Trophoblast cell (in vitro differentiated cells and primary cell): ENCODE measurements around the gene DNAH14.
"Not testable (repeated sequence)": the region's sequence is repeated elsewhere in the genome, so short reads cannot be mapped to it uniquely, and the experiment has no call there.

Source experiments
- DNase-seq, 2 donors: peaks; one replicate each; pipeline ENCODE4 v3.0.0-alpha.2; 2016
- H2AFZ ChIP-seq: 2 replicates; pipeline ENCODE4 v1.6.1; 2013; ENCODE audit warnings: low read length, moderate library complexity, mild to moderate bottlenecking; ENCODE audit not compliant: insufficient read depth, poor library complexity
- H2AK5ac ChIP-seq: 2 replicates; pipeline ENCODE4 v1.6.1; 2013; ENCODE audit warnings: mild to moderate bottlenecking, low read length
- H2BK120ac ChIP-seq: 2 replicates; pipeline ENCODE4 v1.6.1; 2013; ENCODE audit warnings: low read length, mild to moderate bottlenecking, moderate library complexity; ENCODE audit not compliant: insufficient read depth, poor library complexity
- H2BK12ac ChIP-seq: 2 replicates; pipeline ENCODE4 v1.6.1; 2013; ENCODE audit warnings: mild to moderate bottlenecking, low read length, moderate library complexity
- H2BK5ac ChIP-seq: 2 replicates; pipeline ENCODE4 v1.6.1; 2013; ENCODE audit warnings: low read length, low read depth, moderate library complexity, mild to moderate bottlenecking; ENCODE audit not compliant: poor library complexity
- H3K14ac ChIP-seq: 2 replicates; pipeline ENCODE4 v1.6.1; 2013; ENCODE audit warnings: mild to moderate bottlenecking, low read length
- H3K18ac ChIP-seq: 2 replicates; pipeline ENCODE4 v1.6.1; 2013; ENCODE audit warnings: mild to moderate bottlenecking, low read length
- H3K23ac ChIP-seq: 2 replicates; pipeline ENCODE4 v1.6.1; 2013; ENCODE audit warnings: low read length
- H3K27ac ChIP-seq: 2 replicates; pipeline ENCODE4 v1.5.1; 2013; ENCODE audit warnings: low read depth, mild to moderate bottlenecking, inconsistent platforms, low read length, moderate library complexity
- H3K27me3 ChIP-seq: 2 replicates; pipeline ENCODE4 v1.6.1; 2013; ENCODE audit warnings: inconsistent platforms, mild to moderate bottlenecking, low read length, moderate library complexity; ENCODE audit not compliant: insufficient read depth
- H3K36me3 ChIP-seq, 2 experiments: 1 replicate in 1 of 2; 2 replicates in 1 of 2; pipeline ENCODE4 v1.6.1; 2013; ENCODE audit warnings: low read length in 2 of 2, mild to moderate bottlenecking in 2 of 2, moderate library complexity in 1 of 2; ENCODE audit not compliant: insufficient read depth in 2 of 2, control insufficient read depth in 1 of 2
- H3K4ac ChIP-seq: 2 replicates; pipeline ENCODE4 v1.6.1; 2013; ENCODE audit warnings: low read depth, mild to moderate bottlenecking, low read length, moderate library complexity
- H3K4me1 ChIP-seq, 2 experiments: 1 replicate in 1 of 2; 2 replicates in 1 of 2; pipeline ENCODE4 v1.6.1; 2013; ENCODE audit warnings: low read length in 2 of 2, mild to moderate bottlenecking in 2 of 2, moderate library complexity in 1 of 2; ENCODE audit not compliant: insufficient read depth in 2 of 2, control insufficient read depth in 1 of 2
- H3K4me2 ChIP-seq: 2 replicates; pipeline ENCODE4 v1.6.1; 2013; ENCODE audit warnings: inconsistent platforms, mild to moderate bottlenecking, low read length, moderate library complexity
- H3K4me3 ChIP-seq: 2 replicates; pipeline ENCODE4 v1.5.1; 2013; ENCODE audit warnings: mild to moderate bottlenecking, low read depth, low read length, inconsistent platforms
- H3K79me1 ChIP-seq: one replicate; pipeline ENCODE4 v1.6.1; 2013; ENCODE audit warnings: low read length
- H3K79me2 ChIP-seq: 2 replicates; pipeline ENCODE4 v1.6.1; 2013; ENCODE audit warnings: low read length, mild to moderate bottlenecking; ENCODE audit not compliant: control insufficient read depth, insufficient read depth, poor library complexity
- H3K9ac ChIP-seq: 2 replicates; pipeline ENCODE4 v1.6.1; 2013; ENCODE audit warnings: mild to moderate bottlenecking, low read length
- H3K9me3 ChIP-seq: 2 replicates; pipeline ENCODE4 v1.6.1; 2013; ENCODE audit warnings: low read depth, mild to moderate bottlenecking, control low read depth, inconsistent platforms, low read length; ENCODE audit not compliant: insufficient read depth
- H4K12ac ChIP-seq: 2 replicates; pipeline ENCODE4 v1.6.1; 2013; ENCODE audit warnings: low read depth, mild to moderate bottlenecking, low read length, moderate library complexity
- H4K8ac ChIP-seq: 2 replicates; pipeline ENCODE4 v1.6.1; 2013; ENCODE audit warnings: low read depth, mild to moderate bottlenecking, low read length, moderate library complexity
- H4K91ac ChIP-seq: one replicate; pipeline ENCODE4 v1.6.1; 2013; ENCODE audit warnings: low read depth, mild to moderate bottlenecking, low read length, moderate library complexity
- WGBS: extraction: QIAGEN DNeasy Blood & Tissue Kit; methylation state at CpG from one replicate; pipeline ENCODE4 v1.1.7; 2013; ENCODE audit warnings: missing lambda C conversion rate; ENCODE audit not compliant: insufficient read length, insufficient coverage; ENCODE audit errors: extremely low coverage; 5-methylcytosine and 5-hydroxymethylcytosine counted together

Gene DNAH14

DNA sequence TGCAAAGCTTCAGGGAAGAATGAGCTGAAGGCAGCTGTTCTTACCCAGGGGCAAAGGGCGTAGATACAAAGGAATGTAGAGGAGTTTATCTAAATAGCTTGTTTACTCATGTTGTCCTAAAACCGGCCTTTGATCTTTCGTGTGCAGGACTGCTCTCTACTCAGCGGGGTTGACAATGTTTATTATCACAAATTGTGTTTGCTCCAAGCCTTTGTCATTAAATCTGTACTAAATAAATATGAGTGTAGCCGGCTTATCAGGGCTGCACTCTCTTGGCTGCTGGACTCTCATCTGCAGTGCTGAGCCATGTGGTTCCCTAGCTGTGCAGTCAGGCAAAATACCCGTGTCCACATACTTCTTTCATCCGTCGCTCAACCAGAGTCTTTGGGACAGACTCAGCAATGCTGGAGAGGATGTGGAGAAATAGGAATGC is 299.4 kb downstream of the DNAH14 start:
- H3K79me1 ChIP-seq, result no peaks in the 10 kb centered on the region
- H2AFZ ChIP-seq, result no peak overlapping the region
- no peak overlapping the region for H4K91ac ChIP-seq
- no peak overlapping the region for H3K4ac ChIP-seq
- H3K18ac ChIP-seq, result no peak overlapping the region
- no peak overlapping the region for H3K27ac ChIP-seq
- no peak overlapping the region for H3K23ac ChIP-seq
- WGBS, result no CpG with 5 or more reads among the region's 8 CpGs
- no peak overlapping the region for H2AK5ac ChIP-seq
- DNase-seq, result peak; percentile 81 to 88
- H2BK12ac ChIP-seq, result no peak overlapping the region
- no peaks in the 10 kb centered on the region for H3K27me3 ChIP-seq
- H4K8ac ChIP-seq, result no peak overlapping the region
- H3K14ac ChIP-seq, result no peak overlapping the region
- H3K79me2 ChIP-seq, result no peaks in the 10 kb centered on the region
- no peak overlapping the region for H3K4me2 ChIP-seq
- H2BK120ac ChIP-seq, result no peak overlapping the region
- no peak overlapping the region for H3K4me3 ChIP-seq
- no peak overlapping the region for H3K9ac ChIP-seq
- H2BK5ac ChIP-seq, result no peak overlapping the region
- H3K4me1 ChIP-seq, result peaks cover 0 to 3% of the 10 kb centered on the region in 2 experiments
- no peak overlapping the region for H4K12ac ChIP-seq
- H3K36me3 ChIP-seq, result no peaks in the 10 kb centered on the region
- no peaks in the 10 kb centered on the region for H3K9me3 ChIP-seq

DNA sequence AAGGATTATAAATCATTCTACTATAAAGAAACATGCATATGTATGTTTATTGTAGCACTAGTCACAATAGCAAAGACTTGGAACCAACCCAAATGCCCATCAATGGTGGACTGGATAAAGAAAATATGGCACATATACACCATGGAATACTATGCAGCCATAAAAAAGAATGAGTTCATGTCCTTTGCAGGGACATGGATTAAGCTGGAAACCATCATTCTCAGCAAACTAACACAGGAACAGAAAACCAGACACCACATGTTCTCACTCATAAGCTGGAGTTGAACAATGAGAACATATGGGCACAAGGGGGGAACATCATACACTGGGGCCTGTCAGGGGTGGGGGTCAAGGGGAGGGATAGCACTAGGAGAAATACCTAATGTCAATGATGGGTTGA is 300.0 kb downstream of the DNAH14 start:
- not testable (repeated sequence) for DNase-seq, H2AK5ac ChIP-seq, H4K12ac ChIP-seq, H3K4ac ChIP-seq, H3K4me2 ChIP-seq, H3K4me3 ChIP-seq, H2BK120ac ChIP-seq, H3K14ac ChIP-seq, H3K18ac ChIP-seq, H3K79me2 ChIP-seq, H3K23ac ChIP-seq, H3K27ac ChIP-seq, H3K4me1 ChIP-seq, H3K27me3 ChIP-seq, H2AFZ ChIP-seq, H2BK5ac ChIP-seq, H3K9me3 ChIP-seq, H3K79me1 ChIP-seq, H3K9ac ChIP-seq, H4K8ac ChIP-seq, H3K36me3 ChIP-seq, H2BK12ac ChIP-seq, H4K91ac ChIP-seq

DNA sequence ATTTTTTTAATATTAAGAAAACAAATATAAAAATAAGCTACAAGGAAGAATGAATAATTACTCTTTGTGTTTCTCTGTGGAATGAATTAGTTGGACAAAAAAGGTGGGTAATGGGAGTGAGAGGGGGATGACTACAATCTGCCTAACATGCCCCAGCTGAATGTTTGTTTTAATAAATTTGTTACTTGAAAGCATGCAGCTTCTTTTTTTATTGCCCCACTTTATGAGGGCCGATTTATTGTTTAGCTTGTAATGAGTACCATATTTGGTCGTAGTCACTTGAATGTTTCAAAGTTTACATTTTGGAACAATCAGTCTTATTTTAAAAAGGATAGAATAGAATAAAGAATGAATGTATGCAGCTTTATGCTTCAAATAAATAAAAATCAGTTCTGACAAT is 301.0 kb downstream of the DNAH14 start:
- Histone ChIP-seq H4K91ac (no peak overlapping the region), H2BK5ac (no peak overlapping the region), H3K79me2 (no peaks in the 10 kb centered on the region), H3K18ac (no peak overlapping the region), H3K4me2 (no peak overlapping the region), H3K23ac (no peak overlapping the region), H3K4me1 (no peaks in the 10 kb centered on the region), H2BK12ac (no peak overlapping the region), H2AK5ac (no peak overlapping the region), H2BK120ac (no peak overlapping the region), H3K36me3 (no peaks in the 10 kb centered on the region), H3K9me3 (no peaks in the 10 kb centered on the region), H4K8ac (no peak overlapping the region), H3K27me3 (no peaks in the 10 kb centered on the region), H3K79me1 (no peaks in the 10 kb centered on the region), H2AFZ (no peak overlapping the region), H3K27ac (no peak overlapping the region), H3K4me3 (no peak overlapping the region), H3K14ac (no peak overlapping the region), H4K12ac (no peak overlapping the region), H3K4ac (no peak overlapping the region), H3K9ac (no peak overlapping the region)
- no peak for DNase-seq
- no CpG with 5 or more reads among the region's 2 CpGs for WGBS

DNA sequence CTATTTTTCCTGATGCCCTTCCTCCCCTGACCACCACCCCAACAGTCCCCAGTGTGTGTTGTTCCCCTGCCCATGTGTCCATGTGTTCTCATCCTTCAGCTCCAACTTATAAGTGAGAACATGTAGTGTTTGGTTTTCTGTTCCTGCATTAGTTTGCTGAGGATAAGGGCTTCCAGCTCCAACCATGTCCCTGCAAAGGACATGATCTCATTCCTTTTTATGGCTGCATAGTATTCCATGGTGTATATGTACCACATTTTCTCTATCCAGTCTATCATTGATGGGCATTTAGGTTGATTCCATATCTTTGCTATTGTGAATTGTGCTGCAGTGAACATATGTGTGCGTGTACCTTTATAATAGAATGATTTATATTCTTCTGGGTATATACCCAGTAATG is 303.5 kb downstream of the DNAH14 start:
- not testable (repeated sequence) for H2BK120ac ChIP-seq, H3K36me3 ChIP-seq, H3K9me3 ChIP-seq, H3K4ac ChIP-seq, H2BK5ac ChIP-seq, H3K4me3 ChIP-seq, H2BK12ac ChIP-seq, H4K12ac ChIP-seq, DNase-seq, H3K23ac ChIP-seq, H3K27ac ChIP-seq, H3K79me2 ChIP-seq, H3K4me2 ChIP-seq, H3K79me1 ChIP-seq, H3K9ac ChIP-seq, H4K8ac ChIP-seq, H3K27me3 ChIP-seq, H3K4me1 ChIP-seq, H4K91ac ChIP-seq, H3K14ac ChIP-seq, H2AFZ ChIP-seq, H2AK5ac ChIP-seq, H3K18ac ChIP-seq
- no CpG with 5 or more reads among the region's 1 CpG for WGBS
